Ishikawa (cell line): ENCODE data around the gene MBOAT2.

Experiments used
- CEBPB ChIP-seq: IDR thresholded peaks from 2 replicates; pipeline ENCODE4 v1.6.1; 2012
- CREB1 ChIP-seq: IDR thresholded peaks from 2 replicates; pipeline ENCODE4 v1.6.1; 2012; ENCODE audit warnings: low read depth
- EGR1 ChIP-seq: IDR thresholded peaks from 2 replicates; pipeline ENCODE4 v1.6.1; 2012
- EP300 ChIP-seq: IDR thresholded peaks from 2 replicates; pipeline ENCODE4 v1.6.1; 2012; ENCODE audit warnings: borderline replicate concordance
- FOXM1 ChIP-seq: IDR thresholded peaks from 2 replicates; pipeline ENCODE4 v1.6.1; 2012; ENCODE audit warnings: low read depth, borderline replicate concordance
- MAX ChIP-seq: IDR thresholded peaks from 2 replicates; pipeline ENCODE4 v1.6.1; 2012
- NFIC ChIP-seq: IDR thresholded peaks from 2 replicates; pipeline ENCODE4 v1.6.1; 2012
- RAD21 ChIP-seq: IDR thresholded peaks from 2 replicates; pipeline ENCODE4 v1.6.1; 2012; ENCODE audit warnings: low read depth
- REST ChIP-seq: IDR thresholded peaks from 2 replicates; pipeline ENCODE4 v1.6.1; 2012; ENCODE audit warnings: low read depth, mild to moderate bottlenecking
- TAF1 ChIP-seq: IDR thresholded peaks from 2 replicates; pipeline ENCODE4 v1.6.1; 2012; ENCODE audit warnings: low read depth, mild to moderate bottlenecking
- TCF12 ChIP-seq: IDR thresholded peaks from 2 replicates; pipeline ENCODE4 v1.6.1; 2012; ENCODE audit warnings: low read depth
- TEAD4 ChIP-seq: IDR thresholded peaks from 2 replicates; pipeline ENCODE4 v1.6.1; 2012
- YY1 ChIP-seq: IDR thresholded peaks from 2 replicates; pipeline ENCODE4 v1.6.1; 2012; ENCODE audit warnings: low read depth
- ZBTB7A ChIP-seq: IDR thresholded peaks from 2 replicates; pipeline ENCODE4 v1.6.1; 2012; ENCODE audit warnings: low read depth
- TF ChIP-seq, protein P1 (sequence below): IDR thresholded peaks from 2 replicates; pipeline ENCODE4 v1.6.1; 2012

Gene MBOAT2

DNA sequence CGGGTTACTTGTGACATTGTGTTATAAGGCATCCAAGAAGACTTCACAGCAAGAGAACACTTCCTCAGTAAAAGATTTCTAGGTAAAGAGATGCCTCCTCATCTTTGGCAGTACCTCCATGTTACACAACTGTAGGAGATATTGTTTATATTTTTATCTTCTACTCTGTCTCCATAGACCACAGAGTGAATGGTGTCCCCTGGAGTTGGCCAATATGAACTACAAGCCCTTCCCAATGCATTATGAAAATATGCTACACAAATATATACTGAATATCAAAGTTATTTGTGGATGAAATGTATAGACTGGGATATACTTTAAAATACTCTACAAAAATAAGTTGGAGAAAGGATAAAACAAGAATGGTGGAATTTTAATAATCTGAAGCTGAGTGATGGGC lies 46.7 kb downstream of the MBOAT2 start:
- TF ChIP-seq YY1, result no peak
- no peak for TF ChIP-seq TCF12
- no peak for TF ChIP-seq FOXM1
- no peak for TF ChIP-seq ZBTB7A
- TF ChIP-seq RAD21, result no peak
- no peak for TF ChIP-seq NFIC
- no peak for TF ChIP-seq REST
- TF ChIP-seq EP300, result no peak
- TF ChIP-seq TAF1, result no peak
- TF ChIP-seq, protein P1, sequence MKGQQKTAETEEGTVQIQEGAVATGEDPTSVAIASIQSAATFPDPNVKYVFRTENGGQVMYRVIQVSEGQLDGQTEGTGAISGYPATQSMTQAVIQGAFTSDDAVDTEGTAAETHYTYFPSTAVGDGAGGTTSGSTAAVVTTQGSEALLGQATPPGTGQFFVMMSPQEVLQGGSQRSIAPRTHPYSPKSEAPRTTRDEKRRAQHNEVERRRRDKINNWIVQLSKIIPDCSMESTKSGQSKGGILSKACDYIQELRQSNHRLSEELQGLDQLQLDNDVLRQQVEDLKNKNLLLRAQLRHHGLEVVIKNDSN, result no peak
- TF ChIP-seq MAX, result no peak
- TF ChIP-seq CREB1, result no peak

DNA sequence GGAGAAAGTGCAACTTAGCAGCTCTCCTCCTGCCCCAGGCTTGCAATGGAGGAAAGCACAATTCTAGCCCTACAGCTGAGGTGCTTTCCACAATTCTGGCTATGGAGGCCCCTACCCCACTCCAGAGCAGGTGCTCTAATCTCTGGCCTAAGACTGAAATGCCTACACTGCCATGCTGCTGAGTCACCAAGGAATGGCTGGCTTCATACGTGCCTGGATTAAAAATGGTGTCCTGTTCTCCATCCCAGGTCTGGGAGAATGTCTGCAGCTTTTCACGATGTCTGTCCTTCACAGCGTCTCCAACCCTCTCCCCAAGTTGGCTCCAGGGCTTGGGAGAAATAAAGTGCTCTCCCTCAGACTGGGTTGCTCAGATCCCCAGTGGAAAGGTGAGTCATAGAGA lies 48.5 kb downstream of the MBOAT2 start:
- TF ChIP-seq MAX, result no peak
- no peak for TF ChIP-seq EGR1
- TF ChIP-seq RAD21, result no peak
- no peak for TF ChIP-seq TAF1
- TF ChIP-seq YY1, result no peak
- no peak for TF ChIP-seq CREB1
- no peak for TF ChIP-seq EP300

GRCh38 chr2:8953525-8953924 lies 50.0 kb downstream of the MBOAT2 start:
- TF ChIP-seq EGR1, result no peak
- TF ChIP-seq TEAD4, result no peak
- no peak for TF ChIP-seq MAX
- TF ChIP-seq, protein P1, result no peak
- TF ChIP-seq YY1, result no peak
- no peak for TF ChIP-seq REST
- TF ChIP-seq EP300, result no peak
- TF ChIP-seq RAD21, result no peak
- TF ChIP-seq TCF12, result no peak
- no peak for TF ChIP-seq CREB1
- TF ChIP-seq TAF1, result no peak
- no peak for TF ChIP-seq FOXM1
- TF ChIP-seq ZBTB7A, result no peak

DNA sequence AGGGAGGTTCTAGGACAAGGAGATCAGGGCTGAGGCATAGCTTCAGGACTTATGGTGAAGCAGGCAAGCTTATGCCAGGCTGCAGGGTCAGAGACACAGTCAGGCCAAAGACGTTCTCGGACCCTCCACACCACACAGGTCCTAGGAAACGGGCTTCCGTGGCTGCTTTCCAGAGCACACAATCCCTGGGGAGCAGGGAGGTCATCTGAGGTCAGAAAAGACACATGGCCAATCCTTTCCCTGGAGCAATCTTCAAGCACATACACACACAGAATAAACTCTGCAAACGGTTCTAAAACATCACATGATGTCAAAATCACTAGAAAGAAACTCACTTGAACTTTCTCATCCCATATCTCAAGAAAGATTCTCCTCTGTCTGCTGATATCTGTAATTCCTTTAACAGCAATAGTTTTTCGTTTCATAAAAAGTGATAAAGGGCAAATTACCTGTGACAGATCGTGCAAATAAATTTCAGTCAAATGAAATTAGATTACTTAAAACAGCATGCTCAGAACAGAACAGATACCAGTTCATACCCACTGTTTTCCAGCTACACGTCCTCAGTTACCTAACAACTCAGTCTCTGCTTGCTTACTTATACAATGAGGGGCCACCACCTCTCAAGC lies 63.9 kb downstream of the MBOAT2 start:
- TF ChIP-seq TAF1, result no peak
- TF ChIP-seq CEBPB, result no peak
- TF ChIP-seq EP300, result no peak

GRCh38 chr2:8938384-8938783 lies 65.1 kb downstream of the MBOAT2 start:
- TF ChIP-seq EGR1 (no peak), CREB1 (no peak), NFIC (no peak), TAF1 (no peak), YY1 (no peak), FOXM1 (no peak), CEBPB (no peak), EP300 (no peak), TEAD4 (no peak), REST (no peak), ZBTB7A (no peak), RAD21 (no peak), TCF12 (no peak), MAX (no peak)
- TF ChIP-seq, protein P1, result no peak
